ENCODE results near the gene MBD3. TPM values are rescaled to one million over a fixed set of nuclear protein-coding genes. Genes with fewer than 3 reads are reported as not detected.
"Not testable (repeated sequence)": the region's sequence is repeated elsewhere in the genome, so short reads cannot be mapped to it uniquely, and the experiment has no call there.

Gene MBD3
- total RNA-seq, 1 experiment from 2014 or later: 114 TPM

DNA sequence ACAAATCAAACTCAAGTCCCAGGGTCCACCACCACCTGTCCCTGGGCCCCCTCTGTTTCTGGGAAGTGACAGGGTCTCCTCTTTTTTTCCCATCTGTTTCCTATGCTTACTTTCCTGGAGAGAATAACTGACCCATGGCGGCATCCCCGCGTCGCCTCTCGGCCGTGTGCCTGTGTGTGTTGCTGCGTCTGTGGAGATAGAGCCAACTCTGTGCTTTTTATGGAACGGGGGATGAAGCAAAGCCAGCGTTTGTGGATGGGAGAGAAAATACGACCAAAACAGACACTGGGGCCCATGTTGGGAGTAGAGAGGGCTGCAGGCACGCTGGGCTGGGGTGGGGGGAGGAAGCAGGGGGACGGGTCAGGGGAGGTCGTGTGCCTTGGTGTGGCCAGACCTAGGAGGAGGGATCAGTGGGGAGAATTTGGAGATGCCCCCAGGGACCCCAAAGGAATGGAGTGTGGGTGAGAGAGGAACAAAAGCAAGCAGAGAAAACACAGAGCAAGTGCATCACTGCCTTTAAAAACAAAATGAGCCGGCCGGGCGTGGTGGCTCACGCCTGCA, 52.2 kb downstream of the MBD3 start:
- Mint-ChIP-seq H3K27ac (ENCODE audit: low read depth, unreplicated experiment) (no peak overlapping the region), H3K4me1 (ENCODE audit: insufficient read depth, unreplicated experiment) (no peaks in the 10 kb centered on the region), H3K4me3 (ENCODE audit: unreplicated experiment) (no peak overlapping the region), H3K36me3 (ENCODE audit: insufficient read depth, unreplicated experiment) (no peaks in the 10 kb centered on the region), H3K27me3 (ENCODE audit: insufficient read depth, unreplicated experiment) (peaks cover 13% of the 10 kb centered on the region), H3K9me3 (ENCODE audit: unreplicated experiment) (no peaks in the 10 kb centered on the region)
- POLR2A ChIA-PET: no interaction called here
- no peak for DNase-seq (ENCODE audit: unreplicated experiment)
- CTCF ChIA-PET: interaction anchor here (0.6 kb wide), 1 partner anchor 308 kb away, joined by 3 read pairs; no protein-coding TSS in a partner anchor
- TF ChIP-seq, protein P1, sequence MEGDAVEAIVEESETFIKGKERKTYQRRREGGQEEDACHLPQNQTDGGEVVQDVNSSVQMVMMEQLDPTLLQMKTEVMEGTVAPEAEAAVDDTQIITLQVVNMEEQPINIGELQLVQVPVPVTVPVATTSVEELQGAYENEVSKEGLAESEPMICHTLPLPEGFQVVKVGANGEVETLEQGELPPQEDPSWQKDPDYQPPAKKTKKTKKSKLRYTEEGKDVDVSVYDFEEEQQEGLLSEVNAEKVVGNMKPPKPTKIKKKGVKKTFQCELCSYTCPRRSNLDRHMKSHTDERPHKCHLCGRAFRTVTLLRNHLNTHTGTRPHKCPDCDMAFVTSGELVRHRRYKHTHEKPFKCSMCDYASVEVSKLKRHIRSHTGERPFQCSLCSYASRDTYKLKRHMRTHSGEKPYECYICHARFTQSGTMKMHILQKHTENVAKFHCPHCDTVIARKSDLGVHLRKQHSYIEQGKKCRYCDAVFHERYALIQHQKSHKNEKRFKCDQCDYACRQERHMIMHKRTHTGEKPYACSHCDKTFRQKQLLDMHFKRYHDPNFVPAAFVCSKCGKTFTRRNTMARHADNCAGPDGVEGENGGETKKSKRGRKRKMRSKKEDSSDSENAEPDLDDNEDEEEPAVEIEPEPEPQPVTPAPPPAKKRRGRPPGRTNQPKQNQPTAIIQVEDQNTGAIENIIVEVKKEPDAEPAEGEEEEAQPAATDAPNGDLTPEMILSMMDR (IDR thresholded peaks at IDR 0.05; ENCODE audit: unreplicated experiment): no peak
- no TSS peak for BruUV-seq (replicated peaks)
- intact Hi-C loops (cut with micrococcal nuclease): no loop called here

DNA sequence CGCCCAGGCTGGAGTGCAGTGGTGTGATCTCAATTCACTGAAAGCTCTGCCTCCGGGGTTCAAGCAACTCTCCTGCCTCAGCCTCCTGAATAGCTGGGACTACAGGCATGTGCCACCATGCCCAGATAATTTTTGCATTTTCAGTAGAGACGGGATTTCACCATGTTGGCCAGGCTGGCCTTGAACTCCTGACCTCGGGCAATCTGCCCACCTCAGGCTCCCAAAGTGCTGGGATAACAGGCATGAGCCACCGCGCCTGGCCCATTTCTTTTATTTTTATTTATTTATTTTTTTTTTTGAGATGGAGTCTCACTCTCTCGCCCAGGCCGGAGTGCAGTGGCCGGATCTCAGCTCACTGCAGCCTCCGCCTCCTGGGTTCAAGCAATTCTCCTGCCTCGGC, 52.9 kb downstream of the MBD3 start:
- DNase-seq (ENCODE audit: unreplicated experiment); H3K27ac Mint-ChIP-seq (ENCODE audit: low read depth, unreplicated experiment); intact Hi-C loops (cut with micrococcal nuclease); H3K36me3 Mint-ChIP-seq (ENCODE audit: insufficient read depth, unreplicated experiment); BruUV-seq (replicated peaks); H3K4me3 Mint-ChIP-seq (ENCODE audit: unreplicated experiment); H3K4me1 Mint-ChIP-seq (ENCODE audit: insufficient read depth, unreplicated experiment); POLR2A ChIA-PET; H3K9me3 Mint-ChIP-seq (ENCODE audit: unreplicated experiment): not testable (repeated sequence)
- CTCF ChIA-PET: interaction anchor here (0.6 to 0.8 kb wide), 3 partner anchors 67 to 309 kb away, joined by 3 to 5 read pairs (median 3); no protein-coding TSS in a partner anchor
- H3K27me3 Mint-ChIP-seq (ENCODE audit: insufficient read depth, unreplicated experiment): peaks cover 13% of the 10 kb centered on the region

DNA sequence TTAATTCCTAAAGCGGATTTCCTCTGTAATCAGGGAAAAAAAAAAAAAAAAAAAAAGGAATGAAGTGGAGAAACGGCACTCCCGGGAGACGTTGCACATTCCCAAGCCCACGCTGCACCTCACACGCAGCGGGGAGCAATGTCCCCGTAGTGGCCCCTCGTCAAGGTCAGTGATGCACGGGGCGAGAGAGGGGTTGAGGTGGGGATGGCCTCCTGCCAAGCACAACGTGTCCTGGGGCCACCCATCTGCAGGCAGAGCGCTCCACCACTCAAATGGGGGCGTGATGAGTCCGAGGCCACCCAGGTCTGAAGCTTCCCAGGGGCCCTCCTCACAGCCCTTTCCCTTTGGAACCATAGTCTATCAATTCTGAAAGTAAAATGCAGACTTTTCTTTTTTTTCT, 53.7 kb downstream of the MBD3 start:
- intact Hi-C loops (cut with micrococcal nuclease): no loop called here
- ChIA-PET CTCF (interaction anchor here (0.8 kb wide), 1 partner anchor 68 kb away, joined by 3 read pairs; no protein-coding TSS in a partner anchor), POLR2A (no interaction called here)
- Mint-ChIP-seq H3K9me3 (ENCODE audit: unreplicated experiment) (no peaks in the 10 kb centered on the region), H3K36me3 (ENCODE audit: insufficient read depth, unreplicated experiment) (no peaks in the 10 kb centered on the region), H3K4me3 (ENCODE audit: unreplicated experiment) (no peak overlapping the region), H3K4me1 (ENCODE audit: insufficient read depth, unreplicated experiment) (no peaks in the 10 kb centered on the region), H3K27me3 (ENCODE audit: insufficient read depth, unreplicated experiment) (peaks cover 13% of the 10 kb centered on the region), H3K27ac (ENCODE audit: low read depth, unreplicated experiment) (no peak overlapping the region)
- TF ChIP-seq, protein P1 (IDR thresholded peaks at IDR 0.05; ENCODE audit: unreplicated experiment): no peak
- no TSS peak for BruUV-seq (replicated peaks)
- no peak for DNase-seq (ENCODE audit: unreplicated experiment)

DNA sequence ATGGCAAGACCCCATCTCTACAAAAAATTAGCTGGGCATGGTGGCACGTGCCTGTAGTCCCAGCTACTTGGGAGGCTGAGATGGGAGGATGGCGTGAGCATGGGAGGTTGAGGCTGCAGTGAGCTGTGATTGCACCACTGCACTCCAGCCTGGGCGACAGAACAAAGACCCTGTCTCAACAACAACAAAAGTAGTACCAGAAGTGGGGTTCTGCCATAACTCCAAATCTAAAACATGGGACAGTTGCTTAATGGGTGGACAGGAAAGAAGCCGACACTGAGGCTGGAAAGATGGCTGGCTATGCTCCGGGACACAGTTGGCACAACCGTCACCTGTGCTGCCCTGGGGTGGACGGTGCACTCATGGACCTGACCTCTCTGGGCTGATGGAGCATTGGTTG, 57.0 kb downstream of the MBD3 start:
- DNase-seq (ENCODE audit: unreplicated experiment); H3K27ac Mint-ChIP-seq (ENCODE audit: low read depth, unreplicated experiment); H3K9me3 Mint-ChIP-seq (ENCODE audit: unreplicated experiment); H3K36me3 Mint-ChIP-seq (ENCODE audit: insufficient read depth, unreplicated experiment); POLR2A ChIA-PET; BruUV-seq (replicated peaks); intact Hi-C loops (cut with micrococcal nuclease); H3K4me1 Mint-ChIP-seq (ENCODE audit: insufficient read depth, unreplicated experiment); H3K4me3 Mint-ChIP-seq (ENCODE audit: unreplicated experiment); H3K27me3 Mint-ChIP-seq (ENCODE audit: insufficient read depth, unreplicated experiment): not testable (repeated sequence)
- CTCF ChIA-PET: interaction anchor here (0.9 kb wide), 1 partner anchor 137 kb away, joined by 5 read pairs; no protein-coding TSS in a partner anchor

DNA sequence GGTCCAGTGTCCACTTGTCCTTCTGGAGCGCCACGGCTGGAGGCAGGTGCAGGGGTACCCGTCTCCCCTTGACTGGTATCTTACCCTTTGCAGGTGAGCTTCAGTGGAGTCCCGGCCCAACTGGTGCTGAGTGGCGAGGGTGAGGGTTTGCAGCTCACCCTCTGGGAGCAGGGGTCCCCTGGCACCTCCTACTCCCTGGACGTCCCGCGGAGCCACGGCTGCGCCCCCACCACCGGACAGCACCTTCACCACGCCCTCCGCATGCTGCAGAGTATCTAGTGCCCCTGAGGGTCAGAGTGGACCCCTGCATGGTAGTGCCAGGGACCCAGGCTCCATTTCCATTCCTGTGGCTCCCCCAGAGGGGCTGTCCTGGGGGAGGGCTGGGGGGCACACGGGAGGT, 57.7 kb downstream of the MBD3 start:
- Mint-ChIP-seq H3K9me3 (ENCODE audit: unreplicated experiment) (no peaks in the 10 kb centered on the region), H3K27ac (ENCODE audit: low read depth, unreplicated experiment) (no peak overlapping the region), H3K36me3 (ENCODE audit: insufficient read depth, unreplicated experiment) (no peaks in the 10 kb centered on the region), H3K4me3 (ENCODE audit: unreplicated experiment) (no peak overlapping the region), H3K27me3 (ENCODE audit: insufficient read depth, unreplicated experiment) (no peaks in the 10 kb centered on the region), H3K4me1 (ENCODE audit: insufficient read depth, unreplicated experiment) (no peaks in the 10 kb centered on the region)
- TF ChIP-seq, protein P1 (IDR thresholded peaks at IDR 0.05; ENCODE audit: unreplicated experiment): no peak
- intact Hi-C loops (cut with micrococcal nuclease): no loop called here
- no peak for DNase-seq (ENCODE audit: unreplicated experiment)
- POLR2A ChIA-PET: no interaction called here
- BruUV-seq (replicated peaks): no TSS peak
- CTCF ChIA-PET: interaction anchor here (0.9 kb wide), 1 partner anchor 138 kb away, joined by 5 read pairs; no protein-coding TSS in a partner anchor

Data from MCF 10A (cell line).